Measurements from ENCODE around the gene KCNN2.
"Not testable (repeated sequence)": the region's sequence is repeated elsewhere in the genome, so short reads cannot be mapped to it uniquely, and the experiment has no call there.

Gene KCNN2

DNA sequence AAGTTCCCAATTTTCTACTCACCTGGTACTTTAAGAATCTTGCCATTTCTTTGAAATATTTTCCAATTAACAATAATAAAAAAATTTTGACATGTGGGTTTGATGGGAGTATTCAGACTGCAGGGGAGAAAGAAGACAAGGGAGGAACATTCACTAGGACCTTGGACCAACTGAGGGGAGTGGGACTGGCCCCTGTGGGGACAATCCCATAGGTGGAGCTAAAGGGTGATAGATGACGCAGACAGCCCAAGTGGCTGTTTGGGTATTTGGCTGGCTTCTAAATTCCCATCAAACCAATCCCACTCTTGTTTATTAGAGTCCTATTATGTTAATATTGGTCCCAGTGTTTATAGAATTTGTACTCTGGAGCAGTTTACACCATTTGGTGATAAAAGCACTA lies 65.3 kb downstream of the KCNN2 start:
- no peak for DNase-seq

DNA sequence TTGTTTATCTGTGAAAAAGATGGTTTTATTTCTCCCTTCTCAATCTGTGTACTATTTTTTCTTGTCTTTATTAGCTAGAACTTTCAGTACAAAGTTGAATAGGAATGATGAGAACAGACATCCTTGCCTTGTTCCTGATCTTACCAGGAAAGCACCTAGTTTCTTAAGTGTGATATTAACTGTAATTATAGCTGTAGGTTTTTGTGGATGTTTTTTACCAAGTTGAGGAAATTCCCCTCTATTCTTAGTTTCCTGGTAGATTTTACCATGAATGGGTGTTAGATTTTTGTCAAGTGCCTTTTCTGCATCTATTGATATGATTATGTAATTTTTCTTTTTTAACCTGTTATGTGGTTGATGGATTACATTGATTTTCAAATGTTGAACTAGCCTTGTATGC lies 68.7 kb downstream of the KCNN2 start:
- no peak for DNase-seq

GRCh38 chr5:114432684-114433083 lies 70.8 kb downstream of the KCNN2 start:
- not testable (repeated sequence) for DNase-seq

DNA sequence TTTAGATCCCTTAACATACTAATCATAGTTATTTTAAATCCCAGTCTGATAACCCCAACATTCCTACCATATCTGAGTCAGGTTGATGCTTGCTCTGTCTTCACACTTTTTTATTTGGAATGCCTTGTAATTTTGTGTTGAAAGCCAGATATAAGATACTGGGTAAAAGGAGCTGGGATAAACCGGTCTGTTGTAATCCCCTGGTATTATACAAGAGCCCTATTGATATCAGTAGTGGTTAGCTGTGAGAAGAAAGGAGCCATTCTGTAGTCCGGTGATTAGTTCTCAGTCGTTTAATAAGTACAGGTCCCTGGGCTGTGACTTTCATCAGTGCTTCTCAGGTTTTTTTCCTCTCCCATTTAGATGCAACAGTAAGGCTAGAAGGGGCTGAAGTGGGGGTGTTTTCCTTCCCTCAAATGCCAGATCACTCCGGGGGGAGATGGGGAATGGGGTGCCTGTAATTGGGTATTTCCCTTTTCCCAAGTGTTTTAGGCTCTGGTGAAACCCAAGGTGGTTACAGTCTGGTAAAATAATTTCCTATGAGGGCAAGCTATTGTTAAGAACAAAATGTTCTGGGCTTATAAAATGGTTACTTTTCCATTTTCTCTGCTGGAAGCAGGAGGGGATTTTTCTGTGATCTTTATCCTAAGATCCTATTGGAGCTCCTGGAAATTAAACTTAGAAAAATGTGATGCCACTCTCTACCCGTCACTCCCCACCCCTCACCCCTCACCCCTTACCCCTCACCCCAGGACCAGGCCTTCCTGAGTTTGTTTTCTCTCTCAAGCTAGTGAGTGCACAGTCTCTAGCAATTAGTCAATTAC lies 72.7 kb downstream of the KCNN2 start:
- no peak for DNase-seq

GRCh38 chr5:114435220-114435481 lies 73.3 kb downstream of the KCNN2 start:
- DNase-seq = no peak

DNA sequence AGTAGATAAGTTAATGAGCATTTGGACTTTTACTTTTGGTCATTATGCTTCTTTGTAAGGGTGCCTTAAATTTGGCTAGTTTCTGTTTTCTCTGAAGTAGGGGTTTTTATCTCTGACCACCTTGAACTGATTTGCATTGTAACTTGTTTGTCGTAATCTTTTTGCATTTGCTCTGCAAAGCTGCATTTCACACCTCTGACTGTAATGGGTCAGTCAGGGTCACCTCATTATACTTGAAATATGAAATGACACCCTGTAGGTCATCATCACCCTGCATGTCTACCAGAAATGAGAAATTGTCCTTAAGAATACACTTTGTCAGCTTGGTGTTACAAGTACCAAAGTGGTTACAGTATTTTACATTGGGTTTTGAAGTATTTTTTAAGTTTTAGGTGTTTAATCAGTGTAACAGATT lies 74.0 kb downstream of the KCNN2 start:
- DNase-seq = no peak

DNA sequence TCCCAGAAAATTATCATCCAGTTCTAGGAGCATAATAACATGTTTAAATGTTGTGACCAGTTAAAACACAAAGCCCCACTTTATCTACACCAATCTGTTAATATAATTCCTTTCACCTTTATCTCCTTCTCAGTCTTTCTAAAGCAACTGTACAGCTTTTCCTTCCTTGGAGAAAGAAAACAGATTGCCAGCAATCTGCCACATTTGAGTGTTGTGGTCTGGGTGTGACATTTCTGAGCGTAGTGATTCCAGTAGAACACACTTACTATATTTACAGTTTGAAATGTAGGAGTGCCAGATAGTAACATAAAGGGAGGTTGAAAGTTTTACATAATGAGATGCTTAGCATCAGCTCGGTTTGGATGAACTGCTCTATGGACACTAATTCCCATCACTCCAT lies 76.1 kb downstream of the KCNN2 start:
- no peak for DNase-seq

GRCh38 chr5:114438471-114438870 lies 76.6 kb downstream of the KCNN2 start:
- no peak for DNase-seq

GRCh38 chr5:114447084-114447773 lies 85.4 kb downstream of the KCNN2 start:
- no peak for DNase-seq

- no peak for DNase-seq
Observed at GRCh38 chr5:114448481-114448880, 86.6 kb downstream of the KCNN2 start.

DNA sequence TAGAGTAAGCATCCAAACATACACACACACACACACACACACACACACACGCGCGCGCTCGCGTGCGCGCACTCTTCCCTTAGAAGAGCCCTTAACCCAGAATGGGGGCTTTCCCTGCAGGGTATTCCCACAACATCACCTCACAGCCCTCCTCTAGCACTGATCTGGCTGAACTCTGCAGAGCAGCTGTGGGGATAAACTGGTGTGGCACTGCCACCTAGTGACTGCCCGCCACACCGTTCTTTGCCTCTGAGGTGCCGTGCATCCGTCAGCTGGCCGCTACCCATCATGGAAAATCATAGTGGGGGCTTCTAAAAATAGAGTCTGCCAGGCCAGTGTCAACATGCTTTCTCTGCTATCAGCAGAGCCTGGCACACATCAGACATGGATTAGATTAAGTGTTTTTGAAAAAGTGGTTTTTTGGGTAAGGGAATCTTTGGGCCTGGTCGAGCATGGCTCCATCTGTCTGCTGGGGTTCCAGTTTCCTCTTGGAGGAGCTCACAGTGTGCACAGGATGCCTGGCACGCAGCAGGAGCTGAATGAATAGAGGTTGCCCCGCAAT lies 88.1 kb downstream of the KCNN2 start:
- DNase-seq = no peak

- DNase-seq = no peak
Observed at GRCh38 chr5:114450437-114450836, 88.6 kb downstream of the KCNN2 start.

DNA sequence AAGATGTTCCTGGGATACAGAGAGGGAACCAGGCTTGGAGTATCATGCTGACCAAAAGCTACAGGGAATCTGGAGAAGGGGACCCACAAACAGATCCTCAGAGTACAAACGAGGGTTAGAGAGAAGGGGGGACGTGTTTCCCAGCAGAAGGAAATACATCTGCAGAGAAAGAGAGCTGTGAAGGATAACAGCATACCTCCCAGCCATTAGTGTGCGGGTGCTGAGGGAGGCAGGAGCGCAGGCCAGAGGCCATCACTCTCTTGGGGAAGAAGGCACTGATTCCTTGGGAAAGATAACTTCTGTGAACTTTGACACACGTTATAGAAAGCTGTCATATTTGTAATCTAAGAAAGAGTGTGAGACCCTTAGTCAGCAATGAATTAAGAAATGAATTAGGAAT lies 96.9 kb downstream of the KCNN2 start:
- DNase-seq = no peak

- DNase-seq = no peak
Observed at GRCh38 chr5:114467171-114467570, 105.3 kb downstream of the KCNN2 start.

GRCh38 chr5:114467729-114468128 lies 105.9 kb downstream of the KCNN2 start:
- no peak for DNase-seq

- DNase-seq = no peak
Observed at GRCh38 chr5:114469372-114469771, 107.5 kb downstream of the KCNN2 start.

DNA sequence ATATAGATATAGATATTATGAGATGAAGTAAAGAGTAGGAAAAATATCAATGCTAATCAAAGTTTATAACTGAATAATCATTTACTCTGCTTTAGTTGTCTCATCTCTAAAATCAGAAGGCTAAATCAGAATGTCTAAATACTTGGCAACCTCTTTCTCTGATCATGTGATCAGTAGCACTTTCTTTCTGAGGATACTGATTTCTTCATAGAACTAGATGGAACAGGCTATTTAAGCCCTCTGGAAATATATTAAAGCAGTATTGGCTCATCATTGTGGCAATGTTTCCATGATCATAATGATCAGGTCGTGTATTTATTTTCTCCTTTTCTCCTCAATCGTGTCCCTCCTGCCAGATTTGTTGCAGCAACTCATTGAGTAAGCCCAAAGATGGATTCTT lies 109.7 kb downstream of the KCNN2 start:
- DNase-seq = no peak

DNA sequence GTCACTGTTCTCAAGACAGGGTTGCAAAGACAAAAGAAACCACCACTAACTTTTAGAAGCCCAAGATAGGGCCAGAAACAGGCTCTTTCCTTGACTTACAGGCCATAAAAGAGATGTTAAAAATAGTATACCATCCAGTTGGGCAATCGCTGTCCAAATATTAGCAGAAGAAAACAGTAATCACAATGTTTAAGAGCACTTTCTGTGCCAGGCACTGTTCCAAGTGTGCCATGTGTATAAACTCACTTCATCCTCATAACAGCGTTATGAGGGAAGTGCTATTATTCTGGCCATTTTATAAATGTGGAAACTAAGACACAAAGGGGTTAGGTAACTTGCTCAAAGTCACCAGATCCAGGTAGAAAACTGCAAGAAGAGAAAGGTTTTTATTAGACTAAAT lies 111.7 kb downstream of the KCNN2 start:
- DNase-seq = no peak

GRCh38 chr5:114477816-114478334 lies 116.0 kb downstream of the KCNN2 start:
- no peak for DNase-seq

GRCh38 chr5:114500756-114501155 lies 138.9 kb downstream of the KCNN2 start:
- no peak for DNase-seq

- no peak for DNase-seq
Observed at GRCh38 chr5:114504560-114504959, 142.7 kb downstream of the KCNN2 start.

DNA sequence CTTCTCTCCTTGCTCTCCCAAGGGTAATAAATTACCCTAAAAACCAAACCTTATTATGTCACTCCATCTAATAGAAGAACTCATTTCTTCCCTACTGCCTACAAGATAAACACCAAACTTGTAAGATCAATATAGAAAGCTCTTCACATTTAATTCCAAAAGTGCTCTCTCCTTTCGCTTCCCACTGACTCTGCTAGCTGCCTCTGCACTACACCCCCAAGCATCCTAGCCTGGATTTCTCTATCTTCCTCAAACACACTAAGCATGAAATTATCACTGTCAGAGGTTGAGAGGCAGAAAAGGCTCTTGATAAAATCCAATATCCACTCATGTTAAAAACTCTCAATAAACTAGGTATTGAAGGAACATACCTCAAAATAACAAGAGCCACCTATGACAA lies 162.4 kb downstream of the KCNN2 start:
- DNase-seq = no peak

DNA sequence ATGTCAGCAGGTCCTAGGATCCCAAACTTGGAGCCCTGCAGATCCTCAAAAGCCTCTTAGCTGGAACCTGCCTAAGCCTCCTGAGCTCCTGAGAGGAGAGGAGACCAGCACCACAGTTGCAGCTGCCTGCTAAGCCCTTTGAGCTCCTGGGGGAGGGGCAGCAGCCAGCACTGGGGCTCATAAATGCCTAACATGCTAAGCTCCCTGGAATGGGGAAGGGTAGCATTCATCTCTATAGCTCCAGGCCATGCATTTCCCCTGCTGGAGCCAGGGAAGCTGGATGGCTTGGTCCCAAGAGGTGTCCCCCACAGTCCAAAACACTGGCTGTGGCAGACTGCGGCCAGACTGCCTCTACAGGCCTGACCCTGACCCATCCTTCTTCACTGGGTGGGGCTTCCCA lies 182.7 kb downstream of the KCNN2 start:
- DNase-seq = no peak
